Ishikawa (cell line): ENCODE results near the gene MYH7B.

ENCODE experiments used
- CEBPB ChIP-seq: IDR thresholded peaks from 2 replicates; pipeline ENCODE4 v1.6.1; 2012
- CREB1 ChIP-seq: IDR thresholded peaks from 2 replicates; pipeline ENCODE4 v1.6.1; 2012; ENCODE audit warnings: low read depth
- EGR1 ChIP-seq: IDR thresholded peaks from 2 replicates; pipeline ENCODE4 v1.6.1; 2012
- EP300 ChIP-seq: IDR thresholded peaks from 2 replicates; pipeline ENCODE4 v1.6.1; 2012; ENCODE audit warnings: borderline replicate concordance
- MAX ChIP-seq: IDR thresholded peaks from 2 replicates; pipeline ENCODE4 v1.6.1; 2012
- NFIC ChIP-seq: IDR thresholded peaks from 2 replicates; pipeline ENCODE4 v1.6.1; 2012
- RAD21 ChIP-seq: IDR thresholded peaks from 2 replicates; pipeline ENCODE4 v1.6.1; 2012; ENCODE audit warnings: low read depth
- TAF1 ChIP-seq: IDR thresholded peaks from 2 replicates; pipeline ENCODE4 v1.6.1; 2012; ENCODE audit warnings: low read depth, mild to moderate bottlenecking
- TEAD4 ChIP-seq: IDR thresholded peaks from 2 replicates; pipeline ENCODE4 v1.6.1; 2012
- YY1 ChIP-seq: IDR thresholded peaks from 2 replicates; pipeline ENCODE4 v1.6.1; 2012; ENCODE audit warnings: low read depth
- ZBTB7A ChIP-seq: IDR thresholded peaks from 2 replicates; pipeline ENCODE4 v1.6.1; 2012; ENCODE audit warnings: low read depth

GRCh38 chr20:34940081-34940481 is 15.6 kb upstream of the MYH7B start:
- no peak for TF ChIP-seq EP300
- TF ChIP-seq NFIC = no peak
- TF ChIP-seq CREB1 = no peak
- no peak for TF ChIP-seq MAX
- no peak for TF ChIP-seq RAD21
- TF ChIP-seq YY1 = no peak
- TF ChIP-seq TEAD4 = no peak
- no peak for TF ChIP-seq CEBPB
- TF ChIP-seq ZBTB7A = no peak
- TF ChIP-seq EGR1 = no peak
- no peak for TF ChIP-seq TAF1
